Endometrial microvascular endothelial cells (primary cell): ENCODE measurements around the gene TLE3. TPM values are rescaled to one million over a fixed set of nuclear protein-coding genes. Genes with fewer than 3 reads are reported as not detected.

ENCODE experiments used
- in situ Hi-C: cut with HindIII; loops from 2 replicates; pipeline ENCODE4 v1.10.0; 2017; ENCODE audit warnings: low sequenced_read_pairs, low pct_unique_long_range_greater_than_20kb; ENCODE audit errors: inconsistent ontology term
- total RNA-seq: library from RNA; depleted of rRNA; stranded (reverse); fragments of >200 nt; gene quantifications from one replicate; pipeline ENCODE4 v1.2.3, GENCODE V29; 2015; ENCODE audit errors: inconsistent ontology term

TLE3 gene
- total RNA-seq, 1 donor from 2014 or later = 28.5 TPM

- in situ Hi-C loops = no loop called here
These were observed 7.1 kb downstream of the TLE3 start for GRCh38 chr15:70090436-70091296.

- in situ Hi-C loops = no loop called here
These were observed 8.1 kb downstream of the TLE3 start for GRCh38 chr15:70089692-70089971.

- in situ Hi-C loops = no loop called here
These were observed 8.6 kb downstream of the TLE3 start for GRCh38 chr15:70088887-70089691.

GRCh38 chr15:70088455-70088854 lies 9.3 kb downstream of the TLE3 start:
- in situ Hi-C loops = no loop called here

- in situ Hi-C loops = no loop called here
These were observed 9.9 kb downstream of the TLE3 start for GRCh38 chr15:70087708-70088352.

GRCh38 chr15:70086636-70087035 lies 11.1 kb downstream of the TLE3 start:
- in situ Hi-C loops = no loop called here

GRCh38 chr15:70084461-70084860 lies 13.3 kb downstream of the TLE3 start:
- in situ Hi-C loops = no loop called here

GRCh38 chr15:70083946-70084345 lies 13.8 kb downstream of the TLE3 start:
- in situ Hi-C loops = no loop called here

GRCh38 chr15:70083418-70083817 lies 14.3 kb downstream of the TLE3 start:
- in situ Hi-C loops = no loop called here

- in situ Hi-C loops = no loop called here
These were observed 15.3 kb downstream of the TLE3 start for GRCh38 chr15:70082281-70082900.

GRCh38 chr15:70081612-70082011 lies 16.1 kb downstream of the TLE3 start:
- in situ Hi-C loops = no loop called here

GRCh38 chr15:70080347-70080746 lies 17.4 kb downstream of the TLE3 start:
- in situ Hi-C loops = no loop called here

- in situ Hi-C loops = no loop called here
These were observed 17.8 kb downstream of the TLE3 start for GRCh38 chr15:70079888-70080287.

GRCh38 chr15:70078578-70079417 lies 18.9 kb downstream of the TLE3 start:
- in situ Hi-C loops = no loop called here

- in situ Hi-C loops = no loop called here
These were observed 20.2 kb downstream of the TLE3 start for GRCh38 chr15:70077188-70078147.

GRCh38 chr15:70074380-70074779 lies 23.3 kb downstream of the TLE3 start:
- in situ Hi-C loops = no loop called here

- in situ Hi-C loops = no loop called here
These were observed 25.2 kb downstream of the TLE3 start for GRCh38 chr15:70072479-70072878.
